Measurements from ENCODE around the gene EFCC1.

EFCC1 gene

DNA sequence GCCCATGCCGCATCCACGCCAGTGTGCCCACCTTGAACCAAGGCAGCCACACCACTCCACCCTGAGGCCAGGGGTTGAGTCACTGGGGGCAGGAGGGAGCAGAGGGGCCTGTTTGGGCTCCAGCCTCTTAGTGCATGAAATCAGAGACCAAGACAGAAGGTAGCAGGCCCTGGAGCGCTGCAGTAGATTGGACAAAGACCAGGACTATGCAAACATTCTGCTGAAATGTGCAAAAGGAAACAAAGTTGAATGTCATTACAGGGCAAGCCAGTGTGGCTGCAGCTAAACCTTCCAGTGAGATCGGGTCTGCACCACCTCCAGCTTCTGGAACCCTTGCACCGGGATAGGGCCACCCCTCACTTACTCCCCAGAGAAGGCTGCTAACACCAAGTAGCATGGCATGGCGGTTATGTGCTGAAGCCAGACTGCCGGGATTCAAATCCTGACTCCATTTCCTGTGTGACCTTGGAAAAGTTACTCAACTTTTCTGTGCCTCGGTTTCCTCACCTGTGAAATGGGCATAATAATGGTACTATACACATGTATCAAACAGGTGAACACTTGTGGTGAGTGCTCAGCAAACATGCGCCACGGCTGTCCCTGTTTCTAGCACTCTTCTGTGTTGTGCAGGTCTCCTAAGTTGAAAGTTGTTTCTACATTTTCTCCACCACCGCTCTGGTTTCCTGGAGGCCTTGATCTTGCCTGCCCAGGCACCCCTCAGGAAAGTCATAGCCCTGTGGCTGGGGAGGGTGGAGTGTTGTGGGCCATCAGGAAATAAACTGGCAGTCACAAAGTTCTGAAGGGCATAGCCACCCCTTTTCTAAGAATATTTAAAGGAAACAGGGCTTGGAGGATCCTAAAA, 34.5 kb downstream of the EFCC1 start:
- no peak for DNase-seq

DNA sequence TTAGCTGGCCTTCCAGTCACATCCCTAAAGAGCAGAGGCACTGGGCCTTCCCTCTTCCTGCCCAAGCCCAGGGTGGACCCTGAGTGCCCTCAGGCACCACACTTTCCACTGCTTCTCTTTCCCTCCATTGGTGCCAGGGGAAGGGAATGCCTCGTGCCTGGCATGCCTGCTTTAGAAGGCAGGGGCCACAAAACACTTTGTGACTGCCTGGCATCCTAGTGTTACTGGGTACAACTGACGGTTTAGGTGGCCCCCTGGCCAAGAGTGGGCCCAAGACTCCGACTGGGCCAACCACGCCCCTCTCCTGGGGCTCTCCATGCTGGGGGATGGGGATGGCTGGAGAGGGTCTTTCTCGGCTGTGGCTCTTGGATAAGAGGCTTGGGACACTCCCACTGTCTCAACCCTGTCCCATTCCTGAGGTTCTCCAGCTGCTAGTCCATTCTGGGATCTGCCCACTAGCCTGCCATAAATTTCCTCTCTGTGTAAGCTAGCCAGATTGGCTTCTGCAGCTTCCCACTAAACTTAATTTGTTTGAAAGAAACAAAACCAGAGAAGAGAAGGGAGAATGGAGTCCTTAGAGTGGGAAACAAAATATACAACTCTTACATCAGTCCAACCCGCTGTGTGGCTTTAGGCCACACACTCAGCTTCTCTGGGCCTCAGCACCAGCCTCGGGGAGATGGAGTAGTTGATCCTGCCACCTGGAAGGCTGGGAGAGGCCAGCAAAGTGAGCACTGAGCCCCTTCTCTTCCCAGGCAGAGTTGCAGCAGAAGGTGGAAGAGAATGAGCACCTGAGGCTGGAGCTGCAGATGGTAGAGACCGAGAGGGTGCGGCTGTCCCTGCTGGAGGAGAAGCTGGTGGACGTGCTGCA, 35.4 kb downstream of the EFCC1 start:
- DNase-seq = no peak

DNA sequence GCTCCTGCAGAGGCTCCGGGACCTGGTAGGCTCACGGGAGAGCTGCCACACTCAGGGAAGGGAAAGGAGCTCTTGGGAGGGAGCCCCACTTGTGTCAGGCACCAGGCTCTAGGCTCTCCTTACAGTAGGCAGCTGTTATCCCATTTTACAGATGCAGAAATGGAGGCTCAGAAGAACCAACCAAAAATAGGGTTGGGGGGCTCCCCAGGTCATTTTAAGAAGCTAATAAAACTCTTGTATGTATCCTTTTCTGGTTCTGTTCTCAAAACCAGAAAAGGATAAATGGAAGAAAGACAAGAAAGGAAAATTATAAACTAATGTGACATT, 36.0 kb downstream of the EFCC1 start:
- DNase-seq = no peak

DNA sequence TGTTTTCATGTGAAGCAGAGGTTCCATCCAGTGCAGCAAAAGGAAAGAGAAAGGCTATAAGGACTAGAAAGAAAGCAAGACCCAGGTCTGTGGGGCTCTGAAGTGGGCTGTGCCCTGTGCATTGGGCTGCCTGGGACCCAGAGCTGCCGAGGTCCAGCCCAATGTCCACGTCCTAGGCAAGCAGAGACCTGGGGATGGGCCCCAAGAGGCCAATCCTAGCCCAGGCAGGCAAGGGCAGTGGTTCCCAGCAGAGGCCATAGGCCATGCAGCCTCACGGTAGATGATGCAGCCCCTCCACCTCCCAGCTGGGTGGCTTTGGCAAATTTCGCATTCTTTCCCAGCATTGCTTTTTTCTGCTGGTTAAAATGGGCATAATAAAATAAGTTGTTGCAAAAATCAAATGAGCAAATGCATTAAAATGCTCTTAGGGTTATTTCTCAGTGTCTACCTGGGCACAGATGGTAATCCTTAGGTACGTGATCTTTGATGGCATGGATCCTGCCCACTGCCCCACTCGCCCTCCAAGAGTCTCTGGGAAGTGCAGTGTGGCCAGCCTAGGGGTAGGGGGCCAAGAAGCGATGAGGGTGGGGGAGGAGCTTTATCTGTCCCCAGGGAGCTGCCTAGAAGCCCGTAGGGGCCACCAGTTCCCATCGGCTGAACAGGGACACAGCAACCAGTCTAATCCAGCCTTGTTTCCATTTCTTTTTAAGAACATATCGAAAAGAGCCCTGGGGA, 37.2 kb downstream of the EFCC1 start:
- no peak for DNase-seq

DNA sequence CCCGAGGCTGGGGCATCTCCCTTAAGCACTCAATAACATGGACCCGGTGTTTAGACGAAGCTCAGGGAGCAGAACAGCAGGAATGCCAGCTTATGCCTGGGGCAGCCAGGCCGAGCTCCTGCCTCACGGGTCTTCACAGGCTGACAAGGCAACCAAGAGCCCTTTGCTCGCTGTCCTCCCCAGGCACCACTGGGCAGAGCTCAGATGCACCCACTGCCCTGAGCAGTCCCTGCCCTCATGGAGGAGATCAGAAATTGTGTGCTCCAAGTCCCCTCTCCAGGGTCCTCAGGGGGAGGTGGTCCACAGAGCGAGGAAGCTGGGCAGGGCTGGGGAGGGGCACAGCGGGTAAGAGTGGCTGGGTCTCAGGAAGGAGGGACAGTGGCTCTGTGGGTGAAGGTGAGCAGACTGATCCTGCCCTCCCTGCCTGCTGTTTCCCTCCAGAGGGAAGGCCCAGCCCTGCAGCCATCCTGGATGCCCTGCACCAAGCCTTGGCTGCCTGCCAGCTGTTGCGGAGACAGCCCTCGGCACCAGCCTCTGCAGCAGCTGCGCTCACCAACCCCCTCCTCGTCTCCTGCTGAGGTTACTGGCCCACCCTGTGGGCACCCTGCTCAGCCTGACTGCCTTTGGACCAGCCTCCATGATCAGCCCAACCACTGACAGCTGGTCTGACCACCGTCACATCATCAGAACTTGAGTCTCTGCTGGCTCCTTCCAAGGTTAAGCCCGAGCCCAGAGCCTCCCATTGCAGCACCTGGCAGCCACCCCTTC, 38.4 kb downstream of the EFCC1 start:
- DNase-seq = no peak

DNA sequence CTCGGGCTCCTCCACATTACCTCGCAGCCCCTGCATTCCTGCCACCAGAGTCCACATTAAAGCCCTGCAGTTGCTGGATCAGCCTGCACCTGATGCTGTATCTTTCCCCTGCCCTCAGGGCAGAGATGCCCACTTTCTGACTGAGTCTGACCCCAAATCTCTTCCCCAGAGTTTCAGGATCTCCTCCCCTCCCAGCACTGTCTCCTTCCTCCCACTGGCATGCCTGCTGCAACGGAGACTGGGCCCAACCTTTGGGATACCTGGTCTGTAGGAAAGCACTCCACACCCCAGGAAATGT, 38.9 kb downstream of the EFCC1 start:
- no peak for DNase-seq

DNA sequence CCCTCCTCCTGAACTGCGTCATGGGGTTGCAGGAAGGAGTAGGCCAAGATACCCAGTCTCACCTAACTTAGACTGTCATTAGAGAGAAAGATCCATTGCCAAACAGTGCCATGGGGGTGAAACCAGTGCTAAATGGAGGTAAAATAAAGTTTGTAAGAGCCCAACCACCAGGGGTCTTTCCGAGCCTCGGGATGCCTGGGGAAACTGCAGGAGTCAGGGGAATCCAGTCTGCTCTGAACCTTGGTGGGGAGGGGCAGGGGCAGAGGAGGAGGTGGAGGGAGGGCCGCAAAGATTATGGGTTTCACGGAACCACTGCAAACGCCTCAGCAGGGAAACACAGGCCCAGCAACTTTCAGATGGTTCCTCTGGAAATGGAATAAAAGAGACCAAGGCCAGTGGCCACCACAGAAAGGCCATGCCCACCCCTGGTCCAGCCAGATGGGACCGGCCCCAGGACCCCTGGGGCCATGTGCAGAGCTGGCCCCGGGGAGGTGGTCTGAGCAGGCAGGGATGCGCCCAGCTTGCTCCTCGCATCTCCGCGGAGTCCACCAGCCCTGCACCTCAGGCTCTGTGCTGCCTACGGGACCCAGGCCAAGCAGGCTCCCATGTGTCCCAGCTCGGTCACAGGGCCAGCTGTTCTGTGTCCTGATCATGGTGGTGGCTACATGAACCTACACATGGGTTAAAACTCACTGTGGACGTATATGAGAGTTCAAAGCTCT, 39.6 kb downstream of the EFCC1 start:
- DNase-seq = no peak

DNA sequence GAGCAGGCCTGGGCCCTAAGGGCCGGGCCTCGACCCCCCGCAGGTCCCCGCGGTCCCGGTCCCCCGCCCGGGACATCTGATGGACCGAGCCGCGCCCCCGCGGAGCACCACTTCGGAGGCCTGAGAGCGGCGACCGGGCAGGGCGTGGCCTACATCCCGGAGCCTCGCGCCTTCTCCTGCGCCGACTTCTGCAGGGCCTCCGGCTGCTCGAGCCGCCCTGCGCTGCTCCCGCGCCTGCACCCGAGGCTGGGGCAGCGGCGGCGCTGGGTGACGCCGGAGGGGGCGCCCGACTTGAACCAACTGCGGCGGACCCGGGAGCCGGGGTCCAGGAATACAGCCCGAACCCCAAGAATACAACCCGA, 44.6 kb downstream of the EFCC1 start:
- peak in 1 of 2 donors; percentile 28 for DNase-seq

DNA sequence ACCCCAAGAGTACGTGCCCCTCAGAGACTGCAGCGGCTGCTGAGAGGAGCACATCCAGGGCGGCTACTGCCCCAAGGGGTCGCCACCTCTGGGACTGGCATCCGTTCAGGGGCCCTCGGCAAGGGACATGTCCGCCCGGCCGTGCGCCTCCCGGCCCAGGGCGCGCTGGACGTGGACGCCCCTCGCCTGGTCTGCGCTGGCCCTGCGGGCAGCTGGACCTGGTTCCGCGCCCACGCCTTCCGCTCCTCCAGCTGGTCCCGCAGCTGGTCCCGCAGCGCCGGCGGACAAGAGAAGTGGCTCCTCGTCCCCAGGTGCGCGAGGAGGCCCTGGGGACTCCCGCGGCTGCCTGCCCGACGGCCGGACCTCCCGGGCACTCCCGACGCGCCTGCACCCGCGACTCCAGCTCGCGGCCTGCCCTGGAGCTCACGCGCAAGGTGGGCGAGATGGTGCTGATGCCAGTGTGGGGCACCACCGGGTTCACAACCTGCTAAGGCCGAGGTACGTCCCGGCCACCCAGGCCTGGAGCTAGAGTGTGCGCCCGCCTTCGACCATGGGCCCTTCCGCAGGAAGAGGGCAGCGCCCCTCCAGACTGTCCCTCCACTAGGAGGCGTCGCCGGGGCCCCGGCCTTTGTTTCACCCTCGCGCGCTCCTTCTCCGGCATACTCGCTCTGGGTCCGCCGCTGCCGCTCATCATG, 45.1 kb downstream of the EFCC1 start:
- peak in 1 of 2 donors; percentile 32 for DNase-seq

DNA sequence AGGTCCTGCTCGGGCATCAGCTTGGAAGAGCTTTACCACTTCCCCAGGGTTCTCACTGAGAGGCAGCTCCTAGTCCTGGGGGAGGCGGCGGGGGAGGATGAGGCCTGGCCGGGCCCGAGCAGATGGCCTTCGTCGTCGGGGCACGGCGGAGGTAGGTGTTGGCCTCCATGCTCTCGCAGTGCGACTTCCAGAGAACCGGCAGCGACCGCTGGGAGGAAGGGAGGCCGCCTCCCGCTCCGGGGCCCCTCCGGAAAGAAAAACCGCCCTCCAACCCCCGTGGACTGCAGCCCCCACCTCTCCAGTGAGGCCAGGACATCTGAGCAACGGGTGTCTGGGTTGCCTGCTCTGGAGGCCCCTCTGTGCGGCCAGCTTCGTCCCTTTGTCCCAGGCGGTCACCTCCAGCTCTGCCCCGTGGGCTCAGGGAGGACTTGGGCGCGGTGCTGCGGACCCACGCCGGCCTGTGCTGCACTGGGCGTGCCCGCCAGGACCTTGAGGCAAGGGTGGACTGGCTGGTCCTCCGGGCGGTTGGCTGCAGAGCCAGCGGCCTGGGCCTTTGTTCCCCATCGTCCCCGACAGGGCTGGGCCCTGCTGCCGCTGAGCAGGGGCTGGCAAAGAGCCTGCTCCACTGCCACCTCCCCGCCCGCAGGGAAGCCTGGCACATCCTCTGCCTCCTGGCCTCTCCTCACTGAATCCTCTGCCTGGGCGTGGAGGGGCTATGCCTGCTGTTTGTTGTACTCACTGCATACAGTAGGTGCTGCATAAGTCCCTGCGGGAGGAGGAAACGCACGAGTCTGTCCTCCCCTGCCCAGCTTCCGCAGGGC, 45.8 kb downstream of the EFCC1 start:
- no peak for DNase-seq

DNA sequence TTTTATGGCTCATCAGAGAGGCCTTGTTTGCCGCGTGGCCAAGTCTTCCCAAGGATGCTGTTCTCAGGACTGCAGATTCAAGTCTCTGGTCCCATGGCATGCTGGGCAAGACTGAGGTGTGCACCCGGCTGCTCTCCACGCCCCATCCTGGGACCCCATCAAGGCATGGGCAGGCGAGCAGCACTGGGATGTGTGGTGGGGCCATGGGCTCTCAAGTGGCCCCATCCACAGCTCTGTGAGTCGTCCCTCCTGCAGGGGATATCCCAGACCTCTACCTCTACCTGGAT, 46.4 kb downstream of the EFCC1 start:
- no peak for DNase-seq

DNA sequence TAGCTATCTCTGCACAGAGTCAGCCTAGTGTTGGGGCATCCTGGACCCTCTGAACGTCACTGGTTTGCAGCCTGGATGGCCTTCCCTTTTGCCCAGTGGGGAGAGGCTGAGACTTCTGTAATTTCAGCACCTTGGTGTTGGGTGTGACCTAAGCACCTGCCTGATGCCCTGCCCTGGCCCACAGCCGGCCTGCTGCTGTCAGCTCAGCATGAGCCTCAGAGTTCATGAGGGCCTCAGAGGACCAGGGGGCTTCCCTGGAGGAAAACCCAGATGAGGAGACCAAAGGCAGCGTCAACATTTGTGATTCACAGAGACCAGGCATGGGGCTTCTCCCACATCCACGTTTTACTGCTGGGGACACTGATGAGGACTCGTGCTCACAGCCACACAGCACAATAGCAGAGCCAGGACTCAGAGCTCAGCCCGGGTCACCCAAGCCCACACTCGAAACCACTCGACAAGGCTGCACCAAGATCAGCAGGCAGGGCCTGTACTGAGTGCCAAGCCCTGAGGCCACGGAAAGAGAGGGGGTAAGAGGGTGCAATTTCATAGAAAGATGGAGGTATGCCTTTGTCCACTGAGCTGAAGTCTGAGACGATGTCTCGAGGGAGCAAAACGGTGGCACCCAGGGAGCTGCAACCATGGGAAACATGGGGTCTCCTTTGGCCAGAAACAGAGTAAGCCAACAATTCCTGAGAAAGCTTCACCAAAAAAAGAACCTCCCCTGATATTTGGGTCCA, 49.6 kb downstream of the EFCC1 start:
- no peak for DNase-seq

DNA sequence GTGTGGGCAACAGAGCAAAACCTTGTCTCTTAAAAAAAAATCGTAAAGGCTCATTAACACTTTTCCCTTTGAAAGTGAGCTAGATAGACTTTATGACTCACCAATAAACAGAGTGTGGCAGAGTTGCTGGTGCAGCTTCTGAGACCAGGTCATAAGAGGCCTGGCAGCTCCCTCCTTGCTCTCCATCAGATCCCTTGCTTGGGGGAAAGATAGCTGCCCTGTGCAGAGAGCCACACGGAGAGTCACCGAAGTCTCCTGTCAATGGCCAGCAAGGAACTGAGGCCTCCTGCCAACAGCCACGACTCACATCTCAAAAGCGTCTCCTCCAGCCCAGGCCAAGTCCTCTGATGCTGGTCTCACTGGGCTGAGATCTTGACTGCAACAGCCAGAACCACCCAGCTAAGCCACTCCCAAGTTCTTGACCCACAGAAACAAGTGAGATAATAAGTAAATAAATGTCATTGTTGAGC, 50.8 kb downstream of the EFCC1 start:
- DNase-seq = no peak

DNA sequence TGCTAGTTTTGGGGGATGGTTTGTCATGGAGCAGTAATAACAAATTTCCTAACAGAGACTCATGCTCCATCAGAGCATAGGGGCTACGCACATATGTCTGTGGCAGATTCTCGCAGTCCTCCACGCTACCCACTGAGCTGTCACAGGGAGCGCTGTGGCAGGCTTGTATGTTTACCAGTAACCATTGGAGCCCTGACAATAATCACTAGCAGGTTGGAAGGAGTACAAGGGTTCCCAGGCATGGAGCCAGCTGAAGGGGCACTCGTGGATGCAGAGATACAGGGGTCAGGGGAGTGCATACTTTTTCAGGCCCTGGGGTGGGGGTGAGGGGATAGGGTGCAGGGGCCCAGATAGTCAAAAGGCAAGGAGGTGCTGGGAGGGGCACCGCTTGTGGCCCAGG, 51.6 kb downstream of the EFCC1 start:
- no peak for DNase-seq

DNA sequence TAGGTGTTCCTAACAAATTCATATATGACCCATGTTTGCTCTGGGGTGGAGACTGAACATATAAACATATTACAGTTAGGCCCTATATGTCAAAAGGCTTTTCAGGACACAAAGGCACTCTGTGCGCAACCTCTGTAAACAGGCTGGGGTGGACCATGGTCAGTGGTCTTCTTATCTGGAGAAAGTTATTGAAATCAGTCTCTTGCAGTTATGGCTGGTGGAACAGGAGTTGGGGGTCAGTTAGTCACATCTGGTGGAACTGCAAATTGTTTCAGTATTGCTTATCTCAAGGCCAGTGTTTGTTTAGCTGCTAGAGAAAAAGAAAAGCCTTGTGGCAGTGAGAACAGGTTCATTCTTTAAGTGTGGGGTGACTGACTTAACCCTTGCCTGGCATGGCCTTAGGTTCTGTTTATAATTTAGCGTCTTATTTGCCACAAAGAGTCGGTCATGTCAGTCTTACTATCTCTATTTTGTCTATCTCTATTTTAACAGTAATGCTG, 53.6 kb downstream of the EFCC1 start:
- DNase-seq = no peak

DNA sequence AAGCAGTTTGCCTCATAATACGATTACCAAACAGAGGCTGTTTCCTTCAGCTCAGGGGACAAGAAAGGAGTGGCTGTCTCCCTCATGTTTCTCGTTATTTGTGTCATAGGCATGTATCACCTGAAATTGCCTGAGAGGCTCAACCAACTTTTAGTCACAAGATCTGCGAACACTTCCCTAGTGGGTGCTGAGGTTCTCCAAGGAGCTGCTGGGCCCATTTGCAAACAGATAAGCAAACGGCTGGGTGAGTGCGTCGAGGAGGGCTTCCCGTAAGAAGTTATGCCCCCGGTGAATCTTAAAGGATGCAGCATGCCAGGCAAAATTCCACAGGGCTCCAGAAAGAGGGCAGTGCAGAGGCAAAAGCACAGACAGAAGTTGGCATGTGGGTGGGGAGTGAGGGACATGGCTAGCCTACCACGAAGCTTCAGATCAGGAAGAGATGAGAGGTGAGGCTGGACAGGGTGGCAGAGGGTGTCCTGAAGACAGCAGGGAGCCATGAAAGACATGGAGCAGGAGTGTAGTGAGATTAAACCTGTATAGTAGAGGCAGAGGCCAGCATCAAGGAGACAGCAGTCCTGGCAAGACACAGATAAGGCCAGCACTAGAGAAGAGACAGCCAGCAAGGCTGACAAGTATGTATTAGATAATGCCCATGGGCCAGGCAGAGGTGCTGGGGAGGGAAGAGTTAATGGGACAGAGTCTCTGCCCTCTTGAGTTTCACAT, 55.5 kb downstream of the EFCC1 start:
- no peak for DNase-seq

DNA sequence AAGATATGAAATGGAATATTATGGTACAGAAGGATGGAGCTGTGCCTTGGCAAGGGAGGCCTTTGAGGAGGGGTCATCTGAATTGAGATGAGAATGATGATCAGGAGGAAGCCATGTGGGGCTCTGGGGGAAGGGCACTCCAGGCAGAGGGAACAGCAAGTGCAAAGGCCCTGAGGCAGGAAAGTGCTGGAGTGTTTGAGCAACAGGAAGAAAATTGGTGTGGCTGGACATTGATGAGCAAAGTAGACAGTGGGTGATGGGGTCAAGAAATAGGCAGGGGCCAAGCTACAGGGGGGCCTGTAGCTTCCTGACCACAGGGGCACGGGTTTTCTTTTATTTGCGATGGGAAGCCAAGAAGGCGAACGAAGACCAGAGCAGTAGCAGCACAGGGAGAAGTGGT, 56.1 kb downstream of the EFCC1 start:
- no peak for DNase-seq

DNA sequence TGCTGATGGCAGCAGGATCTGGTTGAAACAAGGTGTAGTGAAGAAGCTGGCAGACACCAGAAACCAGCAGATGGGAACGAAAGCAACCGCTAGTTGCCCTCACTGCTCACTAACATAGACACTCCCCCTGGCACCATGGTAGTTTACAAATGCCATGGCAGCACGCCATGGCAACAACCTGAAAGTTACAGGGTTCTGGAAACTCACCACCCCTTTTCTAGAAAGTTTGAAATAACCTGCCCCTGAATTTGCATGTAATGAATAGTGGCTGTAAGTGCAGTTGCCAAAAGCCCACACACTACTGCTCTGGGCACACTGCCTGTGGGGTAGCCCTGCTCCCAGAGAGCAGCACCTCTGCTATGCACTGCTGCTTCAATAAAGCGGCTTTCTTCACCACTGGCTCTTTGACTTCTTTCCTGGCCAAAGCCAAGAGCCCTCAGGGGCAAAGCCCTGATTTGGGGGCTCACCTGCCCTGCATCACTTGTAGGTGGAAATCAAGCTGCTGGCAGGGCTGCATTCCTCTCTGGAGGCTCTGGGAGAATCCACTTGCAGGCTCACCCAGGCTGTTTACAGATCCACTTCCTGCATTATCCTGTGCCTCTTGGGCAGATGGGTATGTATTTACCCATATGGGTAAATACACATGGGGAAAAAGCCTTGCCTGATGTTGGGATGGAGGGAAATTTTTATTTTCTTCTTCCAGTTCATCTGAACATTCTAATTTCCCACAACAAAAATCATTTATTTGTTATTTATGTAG, 57.5 kb downstream of the EFCC1 start:
- no peak for DNase-seq
